WTC11 (cell line): ENCODE results near the gene SLC16A7. TPM values are rescaled to one million over a fixed set of nuclear protein-coding genes. Genes with fewer than 3 reads are reported as not detected.

ENCODE experiments used
- ATAC-seq: fragments of 200-7000 bp; cut with Tn5 transposase; 2 replicates; pipeline ENCODE4 v1.10.0; 2021; ENCODE audit warnings: mild to moderate bottlenecking, moderate library complexity
- CTCF ChIA-PET: fragments of 300-600 bp; sonication (Branson Sonifier 250); formaldehyde crosslinking; loops from one replicate; lab custom pipeline; 2021; ENCODE audit warnings: antibody characterized with exemption; lab: Charles Lee
- POLR2A ChIA-PET: fragments of 350-600 bp; sonication (Branson Sonifier 250); formaldehyde crosslinking; loops from one replicate; lab custom pipeline; 2021; ENCODE audit warnings: antibody characterized with exemption; lab: Charles Lee
- DNase-seq: peaks from one replicate; pipeline ENCODE4 v3.0.0; 2021; ENCODE audit warnings: low spot score
- H3K27ac Mint-ChIP-seq: 2 replicates; pipeline ENCODE4 v1.8.0; 2021; ENCODE audit warnings: mixed read lengths
- H3K27me3 Mint-ChIP-seq: 2 replicates; pipeline ENCODE4 v1.8.0; 2021; ENCODE audit warnings: low read depth, mild to moderate bottlenecking, moderate library complexity, mixed read lengths
- H3K36me3 Mint-ChIP-seq: 2 replicates; pipeline ENCODE4 v1.8.0; 2021; ENCODE audit warnings: mixed read lengths
- H3K4me1 Mint-ChIP-seq: 2 replicates; pipeline ENCODE4 v1.8.0; 2022; ENCODE audit warnings: mixed read lengths
- H3K4me3 Mint-ChIP-seq: 2 replicates; pipeline ENCODE4 v1.8.0; 2021; ENCODE audit warnings: mild to moderate bottlenecking, moderate library complexity, mixed read lengths
- H3K9me3 Mint-ChIP-seq: 2 replicates; pipeline ENCODE4 v1.8.0; 2021; ENCODE audit warnings: mixed read lengths
- AFF4 ChIP-seq: sonication (generic); formaldehyde crosslinking; IDR thresholded peaks from 2 replicates; pipeline ENCODE4 v1.8.1; 2023; ENCODE audit warnings: mild to moderate bottlenecking, missing genetic modification reagents, borderline replicate concordance
- ATF2 ChIP-seq: sonication (generic); formaldehyde crosslinking; IDR thresholded peaks from 2 replicates; pipeline ENCODE4 v1.8.1; 2022; ENCODE audit warnings: low read depth, missing genetic modification reagents, borderline replicate concordance
- ATF6 ChIP-seq: sonication (generic); formaldehyde crosslinking; IDR thresholded peaks from 2 replicates; pipeline ENCODE4 v1.8.1; 2023; ENCODE audit warnings: mild to moderate bottlenecking, missing genetic modification reagents
- CTCF ChIP-seq: fragments of 200-600 bp; IDR thresholded peaks from 2 replicates; pipeline ENCODE4 v1.8.0; 2022; ENCODE audit warnings: antibody characterized with exemption
- ESRRA ChIP-seq: sonication (generic); formaldehyde crosslinking; IDR thresholded peaks from 2 replicates; pipeline ENCODE4 v1.8.1; 2022; ENCODE audit warnings: mild to moderate bottlenecking, missing genetic modification reagents, borderline replicate concordance
- GABPB1 ChIP-seq: sonication (generic); formaldehyde crosslinking; IDR thresholded peaks from 2 replicates; pipeline ENCODE4 v1.8.1; 2023; ENCODE audit warnings: mild to moderate bottlenecking, missing genetic modification reagents
- IRF2 ChIP-seq: sonication (generic); formaldehyde crosslinking; IDR thresholded peaks from 2 replicates; pipeline ENCODE4 v1.8.0; 2022; ENCODE audit warnings: low read depth, missing genetic modification reagents, borderline replicate concordance
- NR3C1 ChIP-seq: sonication (generic); formaldehyde crosslinking; conservative IDR thresholded peaks from 2 replicates; pipeline ENCODE4 v1.8.1; 2023; ENCODE audit warnings: low read depth, mild to moderate bottlenecking, missing genetic modification reagents
- TEAD4 ChIP-seq: sonication (generic); formaldehyde crosslinking; IDR thresholded peaks from 2 replicates; pipeline ENCODE4 v1.8.0; 2022; ENCODE audit warnings: mild to moderate bottlenecking, missing genetic modification reagents
- ZNF263 ChIP-seq: sonication (generic); formaldehyde crosslinking; IDR thresholded peaks from 2 replicates; pipeline ENCODE4 v1.8.1; 2022; ENCODE audit warnings: low read depth, mild to moderate bottlenecking, moderate library complexity, missing genetic modification reagents
- ZNF281 ChIP-seq: sonication (generic); formaldehyde crosslinking; IDR thresholded peaks from 2 replicates; pipeline ENCODE4 v1.8.0; 2023; ENCODE audit warnings: mild to moderate bottlenecking, missing genetic modification reagents
- ZNF425 ChIP-seq: fragments of 250-450 bp; sonication (Bioruptor Pico); conservative IDR thresholded peaks from 2 replicates; pipeline ENCODE4 v1.9.0; 2021; ENCODE audit warnings: mild to moderate bottlenecking
- ZNF532 ChIP-seq: fragments of 250-450 bp; sonication (Bioruptor Pico); IDR thresholded peaks from 2 replicates; pipeline ENCODE4 v1.9.0; 2021; ENCODE audit warnings: mild to moderate bottlenecking, borderline replicate concordance
- total RNA-seq: library from RNA; stranded (reverse); gene quantifications from 3 replicates; pipeline ENCODE4 v1.2.3, GENCODE V29; 2021

SLC16A7 gene
- total RNA-seq, 1 experiment from 2014 or later = 3.4 TPM

GRCh38 chr12:59787610-59788009 is 191.8 kb downstream of the SLC16A7 start (continued):
- TF ChIP-seq ZNF425 (CRISPR knock-in tag) (no peak), ZNF263 (CRISPR knock-in tag) (no peak)
- TF ChIP-seq, all 79 proteins: peak for 0

GRCh38 chr12:59792647-59793046 is 196.8 kb downstream of the SLC16A7 start:
- Mint-ChIP-seq H3K27me3 (no peaks in the 10 kb centered on the region; the same call in 1 of the 2 replicates), H3K9me3 (peaks cover 20% of the 10 kb centered on the region; the same call in 1 of the 2 replicates), H3K27ac (no peak overlapping the region), H3K4me3 (no peak overlapping the region), H3K4me1 (peaks cover 9% of the 10 kb centered on the region), H3K36me3 (no peaks in the 10 kb centered on the region)
- POLR2A ChIA-PET = no interaction called here
- CTCF ChIA-PET = no interaction called here
- DNase-seq (no peak), ATAC-seq (no peak)
- TF ChIP-seq ATF6 (no peak), AFF4 (no peak), NR3C1 (CRISPR knock-in tag) (no peak), IRF2 (no peak), ZNF532 (no peak)
- TF ChIP-seq, all 79 proteins: peak for 0

- DNase-seq (no peak), ATAC-seq (peak; percentile 59)
- TF ChIP-seq ESRRA (no peak), ATF2 (CRISPR knock-in tag) (no peak), ZNF281 (CRISPR knock-in tag) (no peak), TEAD4 (CRISPR knock-in tag) (no peak), CTCF (no peak), GABPB1 (CRISPR knock-in tag) (no peak)
- Mint-ChIP-seq H3K4me3 (no peak overlapping the region), H3K9me3 (no peaks in the 10 kb centered on the region), H3K27me3 (no peaks in the 10 kb centered on the region), H3K4me1 (peaks cover 5% of the 10 kb centered on the region), H3K27ac (0 out of 2 replicates have a peak overlapping the region, but pooled peaks have one; percentile 39), H3K36me3 (no peaks in the 10 kb centered on the region)
- CTCF ChIA-PET = interaction anchor here (1.0 kb wide), 1 partner anchor 31 kb away, joined by 4 read pairs; no protein-coding TSS in a partner anchor
- POLR2A ChIA-PET = no interaction called here
Measured at GRCh38 chr12:59803735-59804134, 207.9 kb downstream of the SLC16A7 start.
